NCI-H1105 (cell line): ENCODE measurements around the gene FAM216B.

Experiments used
- DNase-seq: peaks from one replicate; lab custom pipeline; 2025; lab: John Stamatoyannopoulos, UW

The FAM216B gene

GRCh38 chr13:42832341-42833096 is 51.1 kb downstream of the FAM216B start:
- no peak for DNase-seq

DNA sequence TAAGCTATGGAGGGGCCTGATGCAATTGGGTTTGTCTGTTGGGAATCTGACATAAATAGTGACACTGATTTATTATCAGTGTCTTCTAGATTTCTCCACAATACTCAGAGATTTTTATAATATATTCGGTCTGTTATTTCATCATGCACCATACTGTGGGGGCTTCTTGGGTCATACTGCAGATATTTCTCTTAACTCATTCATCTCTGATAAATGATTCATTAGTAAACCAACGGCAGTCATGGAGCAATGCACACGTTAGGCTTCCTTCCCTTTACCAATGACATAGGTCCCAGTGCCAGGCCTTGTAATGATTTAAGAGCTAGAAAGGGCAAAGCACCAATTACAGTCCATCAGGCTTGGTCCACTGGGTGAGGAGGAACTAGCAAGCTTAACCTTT is 53.6 kb downstream of the FAM216B start:
- DNase-seq = no peak

DNA sequence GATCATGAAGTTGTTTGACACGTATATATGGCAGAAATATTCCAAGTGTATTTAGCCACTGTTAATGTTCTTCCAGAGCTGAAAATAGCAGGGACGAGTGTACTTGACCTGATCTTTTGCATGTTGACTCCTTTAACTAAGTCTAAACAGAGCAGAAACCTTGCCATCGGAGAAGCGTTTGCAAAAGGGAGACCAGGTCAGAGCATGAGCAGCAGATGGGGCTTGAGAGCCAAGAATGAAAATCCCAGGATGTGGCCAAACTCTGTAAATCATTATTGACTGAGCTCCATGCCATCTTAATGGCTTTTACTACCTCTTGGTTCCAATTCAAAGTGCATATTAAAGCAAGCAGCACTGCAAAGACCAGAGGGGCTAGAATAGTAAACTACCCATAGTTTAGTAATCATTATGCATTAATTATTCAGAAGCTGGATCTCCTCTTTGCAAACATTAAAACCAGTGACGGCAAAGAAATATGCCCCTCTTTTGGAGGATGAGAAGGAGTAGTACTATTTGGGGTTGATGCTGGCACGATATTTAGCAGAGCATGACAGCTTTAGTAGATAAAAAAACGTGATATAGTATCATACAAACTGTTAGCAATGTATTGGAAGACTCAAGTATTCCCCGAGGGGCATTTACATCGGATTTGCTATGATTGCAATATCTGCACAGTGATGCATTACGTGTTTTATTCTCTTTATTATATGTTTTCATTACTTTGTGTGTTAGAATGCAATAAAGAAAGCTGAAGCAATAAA is 55.7 kb downstream of the FAM216B start:
- DNase-seq = no peak
